Ascending aorta (tissue), 2 donors: ENCODE results near the gene SPATA31D3. TPM values are rescaled to one million over a fixed set of nuclear protein-coding genes. Genes with fewer than 3 reads are reported as not detected.
"Not testable (repeated sequence)": the region's sequence is repeated elsewhere in the genome, so short reads cannot be mapped to it uniquely, and the experiment has no call there.

Experiments
- DNase-seq, 2 donors: peaks; one replicate each; pipeline ENCODE4 v3.0.0-alpha.2; 2019; ENCODE audit warnings: low spot score in 2 of 2
- H3K27ac ChIP-seq, 2 donors: fragments of 200-600 bp; sonication (generic); one replicate each; pipeline ENCODE4 v1.5.1; 2016 to 2017; ENCODE audit warnings: mild to moderate bottlenecking in 1 of 2
- H3K27me3 ChIP-seq: fragments of 200-600 bp; sonication (generic); one replicate; pipeline ENCODE4 v1.5.1; 2017
- H3K36me3 ChIP-seq, 2 donors: fragments of 200-600 bp; sonication (generic); one replicate each; pipeline ENCODE4 v1.5.1; 2016
- H3K4me1 ChIP-seq, 2 donors: fragments of 200-600 bp; sonication (generic); one replicate each; pipeline ENCODE4 v1.5.1; 2016 to 2017; ENCODE audit warnings: mild to moderate bottlenecking in 1 of 2
- H3K4me3 ChIP-seq, 2 donors: fragments of 200-600 bp; sonication (generic); one replicate each; pipeline ENCODE4 v1.5.1; 2016 to 2017; ENCODE audit warnings: mild to moderate bottlenecking in 1 of 2
- H3K9me3 ChIP-seq, 2 donors: fragments of 200-600 bp; sonication (generic); one replicate each; pipeline ENCODE4 v1.5.1; 2016
- intact Hi-C: fragments of 100-400 bp; cut with DNase I; formaldehyde crosslinking; loops from one replicate; pipeline ENCODE4 v1.15.1; 2023
- total RNA-seq: library from RNA; depleted of rRNA; stranded (reverse); fragments of >200 nt; gene quantifications from one replicate; pipeline ENCODE4 v1.1.0, GENCODE V29; 2016
- TF ChIP-seq, protein P1 (sequence below), 3 experiments: fragments of 200-600 bp in 2 of 3; fragments of 450-650 bp in 1 of 3; sonication (generic) in 2 of 3; IDR thresholded peaks; one replicate each; pipeline ENCODE4 v1.5.1; 2016 to 2019; ENCODE audit warnings: antibody characterized with exemption in 3 of 3, mild to moderate bottlenecking in 1 of 3, moderate library complexity in 1 of 3

SPATA31D3 gene
- total RNA-seq, 1 donor from 2014 or later: not detected

DNA sequence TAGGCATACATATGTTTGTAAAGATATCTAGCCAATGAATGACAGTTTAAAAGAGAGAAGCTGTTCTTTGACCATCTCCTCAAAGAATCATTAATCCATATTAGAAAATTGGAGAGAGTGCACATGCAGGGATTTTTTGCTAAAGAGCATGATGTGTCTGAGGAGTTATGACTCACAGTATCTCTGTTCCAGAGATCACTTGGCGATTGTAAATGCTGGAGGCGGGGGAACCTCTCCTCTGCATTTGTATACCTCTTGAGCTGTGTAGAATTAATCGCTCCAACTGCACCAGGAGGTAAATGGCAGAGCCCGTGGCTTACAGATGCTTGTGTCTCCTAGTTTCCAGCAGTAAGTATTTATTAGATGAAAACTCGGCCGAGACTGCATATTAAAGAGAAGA, 41.6 kb downstream of the SPATA31D3 start:
- TF ChIP-seq, protein P1, sequence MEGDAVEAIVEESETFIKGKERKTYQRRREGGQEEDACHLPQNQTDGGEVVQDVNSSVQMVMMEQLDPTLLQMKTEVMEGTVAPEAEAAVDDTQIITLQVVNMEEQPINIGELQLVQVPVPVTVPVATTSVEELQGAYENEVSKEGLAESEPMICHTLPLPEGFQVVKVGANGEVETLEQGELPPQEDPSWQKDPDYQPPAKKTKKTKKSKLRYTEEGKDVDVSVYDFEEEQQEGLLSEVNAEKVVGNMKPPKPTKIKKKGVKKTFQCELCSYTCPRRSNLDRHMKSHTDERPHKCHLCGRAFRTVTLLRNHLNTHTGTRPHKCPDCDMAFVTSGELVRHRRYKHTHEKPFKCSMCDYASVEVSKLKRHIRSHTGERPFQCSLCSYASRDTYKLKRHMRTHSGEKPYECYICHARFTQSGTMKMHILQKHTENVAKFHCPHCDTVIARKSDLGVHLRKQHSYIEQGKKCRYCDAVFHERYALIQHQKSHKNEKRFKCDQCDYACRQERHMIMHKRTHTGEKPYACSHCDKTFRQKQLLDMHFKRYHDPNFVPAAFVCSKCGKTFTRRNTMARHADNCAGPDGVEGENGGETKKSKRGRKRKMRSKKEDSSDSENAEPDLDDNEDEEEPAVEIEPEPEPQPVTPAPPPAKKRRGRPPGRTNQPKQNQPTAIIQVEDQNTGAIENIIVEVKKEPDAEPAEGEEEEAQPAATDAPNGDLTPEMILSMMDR (IDR thresholded peaks at IDR 0.05): no peak
- no peak for DNase-seq
- no peak overlapping the region for H3K27ac ChIP-seq
- no peaks in the 10 kb centered on the region for H3K27me3 ChIP-seq
- no peaks in the 10 kb centered on the region for H3K36me3 ChIP-seq
- no peaks in the 10 kb centered on the region for H3K9me3 ChIP-seq
- no peak overlapping the region for H3K4me3 ChIP-seq
- H3K4me1 ChIP-seq: no peaks in the 10 kb centered on the region
- intact Hi-C loops: no loop called here

DNA sequence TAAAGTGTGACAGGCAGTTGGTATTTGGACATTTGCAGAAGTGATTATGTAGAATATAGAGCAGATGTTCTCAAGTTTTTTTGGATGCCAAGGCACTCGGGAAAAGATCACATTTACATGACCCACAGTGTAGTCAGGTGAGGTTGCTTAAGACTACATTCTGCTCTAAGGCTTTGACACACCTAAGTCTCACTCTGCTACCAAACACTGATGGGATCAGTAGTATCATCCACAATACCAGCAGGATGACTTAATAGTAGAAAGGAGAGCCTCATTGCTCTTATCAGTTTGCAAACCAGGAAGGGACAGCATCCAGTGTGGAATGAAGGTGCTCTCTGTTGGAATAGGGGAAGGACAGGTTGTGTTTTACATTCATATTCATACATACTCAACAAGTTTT, 42.8 kb downstream of the SPATA31D3 start:
- TF ChIP-seq, protein P1 (IDR thresholded peaks at IDR 0.05): no peak
- Histone ChIP-seq H3K36me3 (no peaks in the 10 kb centered on the region), H3K4me1 (no peaks in the 10 kb centered on the region), H3K9me3 (no peaks in the 10 kb centered on the region), H3K4me3 (no peak overlapping the region), H3K27me3 (no peaks in the 10 kb centered on the region), H3K27ac (no peak overlapping the region)
- no peak for DNase-seq
- intact Hi-C loops: no loop called here

DNA sequence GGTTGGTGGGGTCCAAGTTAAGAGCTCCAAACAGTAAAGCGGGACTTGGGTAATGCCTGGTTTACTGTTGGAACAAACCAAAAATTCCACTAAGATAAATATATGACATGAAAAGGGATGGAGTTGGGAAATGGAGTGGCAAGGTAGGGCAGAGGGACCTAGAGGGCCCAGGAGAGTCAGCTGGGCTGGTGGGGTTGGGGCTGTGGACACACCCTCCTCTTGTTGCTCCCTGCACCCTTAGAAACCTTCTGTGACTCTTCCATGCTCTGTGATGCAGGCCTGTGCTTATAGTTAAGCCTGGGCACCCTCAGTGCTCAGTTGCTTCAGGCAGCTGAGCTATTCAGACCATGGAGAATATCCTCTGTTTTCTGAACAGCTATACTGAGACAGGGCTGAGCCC, 45.2 kb downstream of the SPATA31D3 start, which contains the start of gene SPATA31D1:
Gene SPATA31D1, plus strand, starts transcription at position 301 of the 400 bp plus-strand sequence. Its CDS starts 47 bp downstream, at position 348.
- H3K4me3 ChIP-seq, H3K4me1 ChIP-seq, H3K9me3 ChIP-seq, intact Hi-C loops, H3K36me3 ChIP-seq, H3K27me3 ChIP-seq, DNase-seq, H3K27ac ChIP-seq: not testable (repeated sequence)

DNA sequence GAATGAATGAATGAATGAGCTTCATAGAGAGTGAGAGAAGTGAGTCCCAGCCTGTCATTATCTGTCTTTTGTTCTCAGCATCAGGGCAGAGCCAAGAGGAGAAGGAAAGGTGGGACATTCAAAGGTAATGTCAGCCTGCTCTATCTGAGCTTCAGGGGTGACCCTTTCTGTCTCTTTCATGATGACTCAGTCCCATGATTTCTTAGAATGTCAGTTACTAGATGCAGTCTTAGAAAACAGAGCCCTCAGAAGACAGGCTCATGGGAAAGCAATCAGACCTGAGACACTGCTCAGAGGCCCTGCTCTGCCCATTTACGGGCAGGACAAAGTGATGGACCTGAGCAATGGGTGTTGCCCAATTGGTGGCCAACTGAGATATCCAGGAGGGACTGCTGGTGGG, 46.4 kb downstream of the SPATA31D3 start:
- Histone ChIP-seq H3K36me3 (no peaks in the 10 kb centered on the region), H3K27ac (no peak overlapping the region), H3K9me3 (no peaks in the 10 kb centered on the region), H3K4me3 (no peak overlapping the region), H3K27me3 (no peaks in the 10 kb centered on the region), H3K4me1 (no peaks in the 10 kb centered on the region)
- intact Hi-C loops: no loop called here
- TF ChIP-seq, protein P1 (IDR thresholded peaks at IDR 0.05): no peak
- no peak for DNase-seq

DNA sequence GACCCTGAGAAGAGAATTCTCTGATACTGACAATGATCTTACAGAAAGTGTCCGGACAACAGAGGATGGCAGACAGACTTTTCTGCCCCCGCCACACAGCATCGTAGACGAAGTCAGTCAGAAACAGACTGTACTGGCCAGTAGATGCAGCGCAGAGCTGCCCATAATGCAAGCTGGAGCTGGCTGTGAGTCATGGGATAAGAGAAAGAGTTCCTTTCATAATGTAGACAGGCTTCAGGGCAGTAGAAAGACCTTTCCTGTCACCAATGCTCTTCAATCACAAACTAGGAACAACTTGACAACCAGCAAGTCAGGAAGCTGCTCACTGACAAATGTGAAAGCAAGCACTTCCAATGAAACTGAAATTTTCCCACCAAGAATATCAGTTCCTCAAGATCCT, 50.4 kb downstream of the SPATA31D3 start:
- H3K36me3 ChIP-seq: no peaks in the 10 kb centered on the region
- H3K27me3 ChIP-seq: no peaks in the 10 kb centered on the region
- H3K9me3 ChIP-seq: no peaks in the 10 kb centered on the region
- H3K27ac ChIP-seq: no peak overlapping the region
- intact Hi-C loops: no loop called here
- no peak overlapping the region for H3K4me3 ChIP-seq
- DNase-seq: no peak
- H3K4me1 ChIP-seq: no peaks in the 10 kb centered on the region
- TF ChIP-seq, protein P1 (IDR thresholded peaks at IDR 0.05): no peak

Other genes with a start within 250 kb of the SPATA31D3 start
- gene SPATA31D4, start 15.1 kb upstream of the SPATA31D3 start, total RNA-seq: not detected
- not detected for gene SPATA31D1, start 45.3 kb downstream of the SPATA31D3 start, total RNA-seq